ENCODE data around the gene SLC12A5. TPM values are rescaled to one million over a fixed set of nuclear protein-coding genes. Genes with fewer than 3 reads are reported as not detected.

Gene SLC12A5
- total and polyA plus RNA-seq, 9 of the 15 experiments (the other 6 are each of a cell fraction or from before 2014, with no cell fraction given) = 0.36 to 7.5 (median 2.1) TPM

DNA sequence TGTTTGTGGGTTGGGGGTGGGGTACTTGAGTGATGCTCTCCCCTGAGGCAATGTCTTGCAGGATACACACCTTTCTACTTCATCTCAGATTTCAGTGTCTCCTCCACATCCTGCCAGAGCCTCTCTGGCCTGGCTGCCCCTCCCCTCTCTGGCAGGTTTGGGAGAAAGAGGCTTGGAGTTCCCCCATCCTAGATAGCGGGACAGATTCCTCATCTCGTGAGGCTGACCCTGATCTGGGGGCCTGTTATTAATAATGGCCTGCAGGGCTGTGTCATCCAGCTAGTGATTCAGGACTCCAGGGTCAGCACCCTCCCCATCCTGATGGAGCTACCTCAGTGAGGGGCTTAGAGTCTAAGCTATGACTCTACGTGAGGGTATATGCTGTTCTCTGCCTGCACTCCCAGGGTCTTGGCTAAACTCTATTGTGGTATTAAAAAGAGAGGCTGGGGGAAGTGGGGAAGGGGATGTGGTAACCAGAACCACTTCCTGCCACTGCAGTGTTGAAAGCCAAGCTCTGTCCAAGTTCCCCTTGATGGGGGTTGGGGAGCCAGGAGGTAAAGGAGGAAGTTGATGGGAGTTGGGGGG is 24.0 kb upstream of the SLC12A5 start:
- no peak overlapping the region for H3K9ac ChIP-seq (ENCODE audit: insufficient read depth in 1 of 2, low read depth in 2 of 2, low read length in 2 of 2)
- intact Hi-C loops (cut with micrococcal nuclease) (no loop called here), in situ Hi-C loops (cut with MboI) (no loop called here)
- no peaks in the 10 kb centered on the region for H3K79me2 ChIP-seq (ENCODE audit: control insufficient read depth, insufficient read depth, low read length)
- H3K4me3 ChIP-seq = no peak overlapping the region
- CTCF ChIA-PET (ENCODE audit: low intra/inter-chr PET ratio) = no interaction called here
- POLR2A ChIA-PET = interaction anchor here (0.9 kb wide), 1 partner anchor 34 kb away, joined by 3 read pairs; no protein-coding TSS in a partner anchor
- no peak overlapping the region for H2AFZ ChIP-seq (ENCODE audit: low read depth, low read length)
- H3K27ac ChIP-seq (ENCODE audit: extremely low read depth, low read depth, low read length) = no peak overlapping the region
- peaks cover 0 to 4% of the 10 kb centered on the region in 2 experiments; a peak in 3 of 5 replicates for H3K4me1 ChIP-seq (replicated peaks in 1 of 2; ENCODE audit: control insufficient read depth in 2 of 2, insufficient read depth in 2 of 2, low read length in 2 of 2)
- peak; percentile 24; the same call in 1 of the 2 replicates for TF ChIP-seq GABPA (tag; conservative IDR thresholded peaks at IDR 0.05; ENCODE audit: low read depth)
- TF ChIP-seq RBFOX2 (IDR thresholded peaks at IDR 0.05; ENCODE audit: low read depth, low read length) = no peak
- peaks cover 39 to 64% of the 10 kb centered on the region in 2 experiments for H3K27me3 ChIP-seq (ENCODE audit: control insufficient read depth in 2 of 2, insufficient read depth in 2 of 2, low read length in 2 of 2)
- WGBS (ENCODE audit: insufficient coverage, low coverage, missing lambda C conversion rate) = 0% methylated on average over 3 of the region's 3 CpGs
- no peaks in the 10 kb centered on the region for H3K9me3 ChIP-seq (replicated peaks; ENCODE audit: control insufficient read depth, insufficient read depth, low read depth, low read length)
- no peak for ATAC-seq
- BruUV-seq (replicated peaks) = no TSS peak
- H4K20me1 ChIP-seq (replicated peaks; ENCODE audit: control insufficient read depth, insufficient read depth, low read length) = peaks cover 2% of the 10 kb centered on the region; the same call in 1 of the 2 replicates
- DNase-seq (ENCODE audit: extremely low read depth in 1 of 4, low spot score in 3 of 4) = no peak
- H3K36me3 ChIP-seq (ENCODE audit: control insufficient read depth, insufficient read depth, low read length) = no peaks in the 10 kb centered on the region
- H3K9me1 ChIP-seq (ENCODE audit: control insufficient read depth, insufficient read depth, low read length) = no peaks in the 10 kb centered on the region
- no peak for FAIRE-seq
- no peak overlapping the region for H3K4me2 ChIP-seq (ENCODE audit: insufficient read depth, low read length)

GRCh38 chr20:46006022-46006705 is 22.9 kb upstream of the SLC12A5 start:
- intact Hi-C loops (cut with micrococcal nuclease) (no loop called here), in situ Hi-C loops (cut with MboI) (no loop called here)
- H3K79me2 ChIP-seq (ENCODE audit: control insufficient read depth, insufficient read depth, low read length) = no peaks in the 10 kb centered on the region
- H3K9me3 ChIP-seq (replicated peaks; ENCODE audit: control insufficient read depth, insufficient read depth, low read depth, low read length) = no peaks in the 10 kb centered on the region
- DNase-seq (ENCODE audit: extremely low read depth in 1 of 4, low spot score in 3 of 4) = no peak
- TF ChIP-seq SRSF1 (IDR thresholded peaks at IDR 0.05; ENCODE audit: low read depth, low read length) (no peak), HMGXB4 (CRISPR knock-in tag; IDR thresholded peaks at IDR 0.05) (no peak), ZZZ3 (IDR thresholded peaks at IDR 0.05) (no peak)
- TF ChIP-seq, protein P1, sequence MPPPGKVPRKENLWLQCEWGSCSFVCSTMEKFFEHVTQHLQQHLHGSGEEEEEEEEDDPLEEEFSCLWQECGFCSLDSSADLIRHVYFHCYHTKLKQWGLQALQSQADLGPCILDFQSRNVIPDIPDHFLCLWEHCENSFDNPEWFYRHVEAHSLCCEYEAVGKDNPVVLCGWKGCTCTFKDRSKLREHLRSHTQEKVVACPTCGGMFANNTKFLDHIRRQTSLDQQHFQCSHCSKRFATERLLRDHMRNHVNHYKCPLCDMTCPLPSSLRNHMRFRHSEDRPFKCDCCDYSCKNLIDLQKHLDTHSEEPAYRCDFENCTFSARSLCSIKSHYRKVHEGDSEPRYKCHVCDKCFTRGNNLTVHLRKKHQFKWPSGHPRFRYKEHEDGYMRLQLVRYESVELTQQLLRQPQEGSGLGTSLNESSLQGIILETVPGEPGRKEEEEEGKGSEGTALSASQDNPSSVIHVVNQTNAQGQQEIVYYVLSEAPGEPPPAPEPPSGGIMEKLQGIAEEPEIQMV (tag; conservative IDR thresholded peaks at IDR 0.05; ENCODE audit: low read depth) = no peak
- no peak overlapping the region for H2AFZ ChIP-seq (ENCODE audit: low read depth, low read length)
- ChIA-PET POLR2A (no interaction called here), CTCF (ENCODE audit: low intra/inter-chr PET ratio) (no interaction called here)
- peaks cover 34 to 67% of the 10 kb centered on the region in 2 experiments for H3K27me3 ChIP-seq (ENCODE audit: control insufficient read depth in 2 of 2, insufficient read depth in 2 of 2, low read length in 2 of 2)
- no peak overlapping the region for H3K9ac ChIP-seq (ENCODE audit: insufficient read depth in 1 of 2, low read depth in 2 of 2, low read length in 2 of 2)
- H3K27ac ChIP-seq (ENCODE audit: extremely low read depth, low read depth, low read length) = no peak overlapping the region
- WGBS (ENCODE audit: insufficient coverage, low coverage, missing lambda C conversion rate) = 3% methylated on average over 6 of the region's 6 CpGs
- no peak overlapping the region for H3K4me2 ChIP-seq (ENCODE audit: insufficient read depth, low read length)
- no peaks in the 10 kb centered on the region for H3K9me1 ChIP-seq (ENCODE audit: control insufficient read depth, insufficient read depth, low read length)
- no peak for FAIRE-seq
- peaks cover 0 to 15% of the 10 kb centered on the region in 2 experiments; a peak in 3 of 5 replicates for H3K4me1 ChIP-seq (replicated peaks in 1 of 2; ENCODE audit: control insufficient read depth in 2 of 2, insufficient read depth in 2 of 2, low read length in 2 of 2)
- no TSS peak for BruUV-seq (replicated peaks)
- no peaks in the 10 kb centered on the region for H3K36me3 ChIP-seq (ENCODE audit: control insufficient read depth, insufficient read depth, low read length)
- peaks cover 2% of the 10 kb centered on the region; the same call in 1 of the 2 replicates for H4K20me1 ChIP-seq (replicated peaks; ENCODE audit: control insufficient read depth, insufficient read depth, low read length)
- no peak overlapping the region for H3K4me3 ChIP-seq
- no peak for ATAC-seq

Data from K562 (cell line).